Chondrocyte (in vitro differentiated cells): ENCODE results near the gene POMGNT1. TPM values are rescaled to one million over a fixed set of nuclear protein-coding genes. Genes with fewer than 3 reads are reported as not detected.

Source experiments
- DNase-seq: peaks from one replicate; pipeline ENCODE4 v3.0.0; 2021; ENCODE audit warnings: mixed read lengths, low spot score
- H3K27ac Mint-ChIP-seq: one replicate; pipeline ENCODE4 v1.8.0; 2021; ENCODE audit warnings: mild to moderate bottlenecking, moderate library complexity, mixed read lengths; ENCODE audit not compliant: unreplicated experiment
- H3K27me3 Mint-ChIP-seq: 2 replicates; pipeline ENCODE4 v1.8.0; 2021; ENCODE audit warnings: low read depth, mixed read lengths
- H3K36me3 Mint-ChIP-seq: 2 replicates; pipeline ENCODE4 v1.8.0; 2021; ENCODE audit warnings: low read depth, mixed read lengths
- H3K4me1 Mint-ChIP-seq: 2 replicates; pipeline ENCODE4 v1.8.0; 2021; ENCODE audit warnings: low read depth, mild to moderate bottlenecking, mixed read lengths
- H3K4me3 Mint-ChIP-seq: one replicate; pipeline ENCODE4 v1.8.0; 2021; ENCODE audit warnings: mild to moderate bottlenecking, moderate library complexity, mixed read lengths; ENCODE audit not compliant: unreplicated experiment
- H3K9me3 Mint-ChIP-seq: 2 replicates; pipeline ENCODE4 v1.8.0; 2021; ENCODE audit warnings: low read depth, mixed read lengths
- total RNA-seq: library from RNA; stranded (reverse); gene quantifications from 3 replicates; pipeline ENCODE4 v1.2.1, GENCODE V29; 2021
- TF ChIP-seq, protein P1 (sequence below): fragments of 200-600 bp; sonication (generic); IDR thresholded peaks from 2 replicates; pipeline ENCODE4 v1.5.0; 2021; ENCODE audit warnings: antibody characterized with exemption, mild to moderate bottlenecking, moderate library complexity

POMGNT1 gene
- total RNA-seq, 1 donor from 2014 or later: 84.9 TPM

DNA sequence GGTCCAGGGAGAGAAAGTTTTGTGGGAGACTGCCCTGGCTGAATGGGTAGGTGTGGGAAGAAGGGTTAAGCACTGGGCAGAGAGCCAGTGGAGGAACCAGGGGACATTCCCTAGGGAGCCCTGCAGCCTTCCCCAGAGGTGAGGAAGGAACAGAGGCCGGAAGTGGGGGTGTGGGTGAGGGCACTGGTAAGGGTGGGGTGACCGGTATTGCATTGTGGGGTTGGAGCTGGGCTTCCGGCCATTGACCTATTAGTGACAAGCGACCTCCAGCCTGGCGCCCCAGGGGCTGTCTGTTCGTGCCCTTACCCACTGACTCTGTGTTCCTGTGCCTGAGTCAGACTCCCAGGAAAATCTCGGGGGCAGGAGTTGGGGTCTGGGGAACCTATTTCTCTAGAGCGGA lies 26.9 kb downstream of the POMGNT1 start:
- H3K27ac Mint-ChIP-seq: no peak overlapping the region
- H3K36me3 Mint-ChIP-seq: no peaks in the 10 kb centered on the region
- no peak for DNase-seq
- H3K9me3 Mint-ChIP-seq: no peaks in the 10 kb centered on the region
- H3K27me3 Mint-ChIP-seq: no peaks in the 10 kb centered on the region
- no peak overlapping the region for H3K4me3 Mint-ChIP-seq
- H3K4me1 Mint-ChIP-seq: peaks cover 6% of the 10 kb centered on the region
- TF ChIP-seq, protein P1, sequence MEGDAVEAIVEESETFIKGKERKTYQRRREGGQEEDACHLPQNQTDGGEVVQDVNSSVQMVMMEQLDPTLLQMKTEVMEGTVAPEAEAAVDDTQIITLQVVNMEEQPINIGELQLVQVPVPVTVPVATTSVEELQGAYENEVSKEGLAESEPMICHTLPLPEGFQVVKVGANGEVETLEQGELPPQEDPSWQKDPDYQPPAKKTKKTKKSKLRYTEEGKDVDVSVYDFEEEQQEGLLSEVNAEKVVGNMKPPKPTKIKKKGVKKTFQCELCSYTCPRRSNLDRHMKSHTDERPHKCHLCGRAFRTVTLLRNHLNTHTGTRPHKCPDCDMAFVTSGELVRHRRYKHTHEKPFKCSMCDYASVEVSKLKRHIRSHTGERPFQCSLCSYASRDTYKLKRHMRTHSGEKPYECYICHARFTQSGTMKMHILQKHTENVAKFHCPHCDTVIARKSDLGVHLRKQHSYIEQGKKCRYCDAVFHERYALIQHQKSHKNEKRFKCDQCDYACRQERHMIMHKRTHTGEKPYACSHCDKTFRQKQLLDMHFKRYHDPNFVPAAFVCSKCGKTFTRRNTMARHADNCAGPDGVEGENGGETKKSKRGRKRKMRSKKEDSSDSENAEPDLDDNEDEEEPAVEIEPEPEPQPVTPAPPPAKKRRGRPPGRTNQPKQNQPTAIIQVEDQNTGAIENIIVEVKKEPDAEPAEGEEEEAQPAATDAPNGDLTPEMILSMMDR: no peak

DNA sequence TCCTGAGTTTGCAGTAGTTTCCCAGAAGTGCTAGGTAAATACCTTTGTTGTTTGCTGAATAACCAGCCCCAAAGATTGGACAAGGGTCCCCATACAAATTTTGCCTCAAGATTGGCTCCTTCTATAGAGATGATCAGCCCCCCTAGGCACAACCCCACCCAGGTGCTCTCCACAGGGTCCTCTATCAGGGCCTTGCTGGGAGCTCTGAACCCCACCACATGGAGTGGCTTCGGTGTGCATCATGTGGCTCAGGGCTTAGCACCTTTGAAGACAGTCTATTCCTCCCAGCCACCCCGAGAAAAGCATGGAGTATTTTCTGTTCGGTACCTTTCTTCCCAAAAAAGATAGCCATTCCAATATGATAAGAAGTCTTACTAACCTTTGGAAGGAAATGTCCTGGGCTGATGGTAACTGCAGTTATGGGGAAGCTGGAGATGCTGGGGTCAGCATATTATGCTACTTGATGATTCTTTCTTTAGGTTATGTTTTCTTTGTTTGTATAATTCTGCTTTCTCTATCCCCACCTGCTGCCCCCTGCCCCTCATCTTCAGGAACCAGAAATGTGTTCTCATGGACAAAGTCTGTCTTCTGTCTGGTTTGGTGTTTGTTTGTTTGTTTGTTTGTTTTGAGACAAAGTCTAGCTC lies 28.3 kb downstream of the POMGNT1 start:
- TF ChIP-seq, protein P1: no peak
- Mint-ChIP-seq H3K27ac (no peak overlapping the region), H3K4me3 (no peak overlapping the region), H3K4me1 (peaks cover 6% of the 10 kb centered on the region), H3K27me3 (no peaks in the 10 kb centered on the region), H3K36me3 (no peaks in the 10 kb centered on the region), H3K9me3 (no peaks in the 10 kb centered on the region)
- DNase-seq: no peak

DNA sequence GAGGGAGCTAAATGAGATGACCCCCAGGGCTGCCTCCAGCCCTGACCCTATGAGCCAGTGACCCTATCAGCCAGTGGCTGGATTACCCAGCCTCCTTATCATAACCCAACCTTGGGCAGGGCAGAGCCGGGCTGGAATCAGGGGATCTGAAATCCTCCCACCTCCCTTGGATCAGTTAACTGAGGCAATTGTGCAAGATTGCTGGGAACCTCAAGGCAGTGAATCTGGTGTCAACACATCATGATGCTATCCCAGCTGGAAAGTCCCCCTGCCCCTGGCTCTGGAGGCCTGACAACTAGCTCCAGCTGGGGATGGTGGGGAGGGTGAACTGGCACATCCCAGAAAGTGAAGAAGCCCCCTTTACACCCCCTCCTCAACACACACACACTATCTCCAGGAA lies 29.8 kb downstream of the POMGNT1 start:
- DNase-seq: no peak
- Mint-ChIP-seq H3K27ac (no peak overlapping the region), H3K4me3 (no peak overlapping the region), H3K4me1 (peaks cover 6% of the 10 kb centered on the region), H3K27me3 (no peaks in the 10 kb centered on the region), H3K9me3 (no peaks in the 10 kb centered on the region), H3K36me3 (no peaks in the 10 kb centered on the region)
- TF ChIP-seq, protein P1: no peak

DNA sequence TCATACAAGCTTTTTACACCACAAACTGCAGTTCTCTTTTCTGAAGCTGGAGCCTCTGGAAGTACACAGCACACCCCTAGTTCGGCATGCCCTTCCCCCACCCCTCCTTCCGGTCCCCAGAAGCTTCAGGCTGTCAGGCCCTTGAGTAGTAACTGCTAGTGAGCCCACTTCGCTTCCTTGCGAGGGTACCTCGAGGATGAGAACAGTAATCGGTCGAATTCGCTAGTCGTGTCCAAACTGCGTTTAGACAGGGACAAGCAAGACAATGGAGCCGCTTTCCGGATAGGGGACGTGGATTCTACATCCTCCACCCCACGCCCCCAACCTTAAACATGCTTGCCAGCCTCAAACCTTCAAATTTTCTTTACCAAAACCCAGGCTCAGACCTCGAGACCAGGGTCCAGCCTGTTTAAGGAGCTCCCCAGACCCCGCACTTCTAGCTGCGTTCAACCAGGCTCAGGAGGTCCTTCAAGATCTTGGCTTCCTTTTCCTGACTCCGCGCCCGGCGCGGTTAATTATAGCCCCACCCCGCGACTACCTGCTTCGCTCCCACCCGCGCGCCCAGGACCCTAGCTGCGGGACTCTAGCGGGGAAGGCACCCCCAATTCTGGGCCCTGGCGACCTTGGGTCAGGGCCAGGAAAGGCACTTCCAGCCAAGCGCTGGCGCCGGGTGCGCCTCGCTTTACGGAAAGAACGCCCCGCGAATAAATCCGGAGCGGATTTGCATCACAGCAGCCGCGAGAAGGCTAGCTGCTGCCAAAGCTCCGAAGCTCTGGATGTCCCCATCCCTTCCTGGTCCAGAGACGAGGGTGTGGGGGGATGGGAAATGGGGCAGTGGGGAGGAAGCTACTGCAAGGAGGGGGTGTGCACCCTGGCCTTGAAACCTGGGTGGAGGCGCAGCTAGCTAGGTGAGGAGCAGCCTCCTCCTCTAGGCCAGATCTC lies 31.4 kb downstream of the POMGNT1 start:
- H3K9me3 Mint-ChIP-seq: no peaks in the 10 kb centered on the region
- H3K4me1 Mint-ChIP-seq: peaks cover 4% of the 10 kb centered on the region
- peak overlapping the region; percentile 46 for H3K4me3 Mint-ChIP-seq
- TF ChIP-seq, protein P1: no peak
- no peak for DNase-seq
- H3K27ac Mint-ChIP-seq: no peak overlapping the region
- H3K36me3 Mint-ChIP-seq: no peaks in the 10 kb centered on the region
- H3K27me3 Mint-ChIP-seq: no peaks in the 10 kb centered on the region

DNA sequence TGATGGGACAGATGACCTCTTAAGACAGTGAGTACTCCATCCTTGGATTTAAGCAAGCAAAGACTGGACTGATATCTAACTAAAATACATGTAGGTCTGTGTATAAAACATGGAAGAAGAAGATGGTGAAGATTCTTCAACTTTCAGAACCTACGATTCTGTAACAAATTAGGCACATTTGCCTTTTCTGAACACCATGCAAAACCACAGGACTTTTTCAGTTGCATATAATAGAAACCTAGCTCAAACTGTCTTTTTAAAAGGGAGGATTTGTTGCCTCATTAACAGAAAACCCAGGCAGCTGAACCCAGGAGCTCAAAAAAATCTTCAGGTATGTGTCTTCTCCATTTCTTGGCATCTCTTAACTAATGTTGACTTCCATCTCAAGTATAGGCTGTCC lies 38.0 kb downstream of the POMGNT1 start:
- no peaks in the 10 kb centered on the region for H3K27me3 Mint-ChIP-seq
- H3K27ac Mint-ChIP-seq: no peak overlapping the region
- H3K4me3 Mint-ChIP-seq: no peak overlapping the region
- H3K9me3 Mint-ChIP-seq: no peaks in the 10 kb centered on the region
- TF ChIP-seq, protein P1: no peak
- DNase-seq: no peak
- H3K4me1 Mint-ChIP-seq: no peaks in the 10 kb centered on the region
- H3K36me3 Mint-ChIP-seq: no peaks in the 10 kb centered on the region
